ENCODE measurements around the gene CDCA7.
"Not testable (repeated sequence)": the region's sequence is repeated elsewhere in the genome, so short reads cannot be mapped to it uniquely, and the experiment has no call there.

Gene CDCA7

DNA sequence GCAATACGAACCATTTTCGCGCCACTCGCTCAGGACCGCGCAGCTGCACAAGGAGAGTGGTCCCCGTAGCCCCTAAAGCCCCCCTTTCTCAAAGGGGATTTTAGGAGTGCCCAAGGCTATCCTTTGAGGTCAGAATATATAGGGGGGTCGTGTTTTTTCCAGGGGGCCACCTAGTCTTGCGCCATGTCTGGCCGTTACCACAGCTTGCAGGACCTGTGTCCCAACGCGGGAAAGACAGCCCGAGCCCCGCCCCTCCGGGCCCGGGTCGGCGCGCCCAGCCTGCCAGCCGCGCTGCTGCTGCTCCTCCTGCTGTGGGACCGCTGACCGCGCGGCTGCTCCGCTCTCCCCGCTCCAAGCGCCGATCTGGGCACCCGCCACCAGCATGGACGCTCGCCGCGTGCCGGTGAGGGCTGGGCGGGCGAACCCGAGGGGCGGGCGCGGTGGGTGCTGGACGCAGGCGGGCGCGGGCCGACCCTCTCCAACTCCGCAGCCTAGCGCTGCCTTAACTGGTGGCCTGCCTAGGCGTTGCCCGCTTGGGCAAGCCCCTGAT, at the start of gene CDCA7:
Gene CDCA7 (plus strand): TSS at position 291 of the 550 bp plus-strand sequence. CDS start 92 bp downstream, at position 383.
- DNase-seq, result peak; percentile 68

DNA sequence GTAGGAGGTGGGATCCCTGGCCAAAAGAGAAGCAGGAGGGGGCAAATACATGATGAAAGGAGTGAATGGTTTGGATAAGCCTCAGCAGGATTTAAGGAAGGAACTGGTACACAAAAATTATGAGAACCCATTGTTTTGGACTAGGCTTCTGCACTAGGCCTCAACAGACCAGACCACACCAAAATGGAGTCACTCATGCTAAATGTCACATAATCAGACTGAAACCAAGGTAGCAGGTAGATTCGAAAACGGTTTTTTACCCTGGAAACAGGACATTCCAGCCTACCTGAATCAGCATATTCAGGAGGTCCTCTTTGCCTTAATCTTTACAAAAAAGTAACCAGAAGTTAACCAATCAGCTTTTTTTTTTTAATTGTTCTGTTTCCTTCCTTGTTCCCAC, 49.4 kb upstream of the CDCA7 start:
- DNase-seq, result no peak

DNA sequence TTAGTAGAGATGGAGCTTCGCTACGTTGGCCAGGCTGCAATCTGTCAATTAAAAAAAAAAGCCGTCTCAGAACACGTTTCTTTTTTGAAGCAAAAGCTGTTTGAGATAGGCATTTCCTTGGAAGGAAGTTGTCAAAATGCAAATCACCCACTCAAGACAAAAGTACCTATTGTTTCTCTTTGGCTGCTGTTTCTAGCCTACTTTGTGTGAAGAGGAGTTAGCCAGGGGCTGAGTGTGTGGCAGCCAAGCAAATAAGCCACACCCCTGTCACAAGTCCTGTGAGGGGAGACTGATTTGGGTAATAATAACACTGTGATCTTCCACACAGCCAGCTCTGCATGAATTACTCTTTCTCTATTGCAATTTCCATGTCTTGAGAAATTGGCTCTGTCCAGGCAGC, 47.4 kb upstream of the CDCA7 start:
- no peak for DNase-seq

DNA sequence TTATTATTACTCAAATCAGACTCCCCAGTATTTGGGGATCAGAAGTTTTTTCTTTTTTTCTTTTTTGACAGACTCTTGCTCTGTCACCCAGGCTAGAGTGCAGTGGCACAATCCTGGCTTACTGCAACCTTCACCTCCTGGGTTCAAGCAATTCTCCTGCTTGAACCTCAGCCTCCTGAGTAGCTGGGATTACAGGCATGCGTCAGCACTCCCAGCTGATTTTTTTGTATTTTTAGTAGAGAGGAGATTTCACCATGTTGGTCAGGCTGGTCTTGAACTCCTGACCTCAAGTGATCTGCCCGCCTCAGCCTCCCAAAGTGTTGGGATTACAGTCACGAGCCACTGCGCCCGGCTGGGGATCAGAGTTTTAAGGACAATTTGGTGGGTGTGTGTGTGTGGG, 45.3 kb upstream of the CDCA7 start:
- not testable (repeated sequence) for DNase-seq

DNA sequence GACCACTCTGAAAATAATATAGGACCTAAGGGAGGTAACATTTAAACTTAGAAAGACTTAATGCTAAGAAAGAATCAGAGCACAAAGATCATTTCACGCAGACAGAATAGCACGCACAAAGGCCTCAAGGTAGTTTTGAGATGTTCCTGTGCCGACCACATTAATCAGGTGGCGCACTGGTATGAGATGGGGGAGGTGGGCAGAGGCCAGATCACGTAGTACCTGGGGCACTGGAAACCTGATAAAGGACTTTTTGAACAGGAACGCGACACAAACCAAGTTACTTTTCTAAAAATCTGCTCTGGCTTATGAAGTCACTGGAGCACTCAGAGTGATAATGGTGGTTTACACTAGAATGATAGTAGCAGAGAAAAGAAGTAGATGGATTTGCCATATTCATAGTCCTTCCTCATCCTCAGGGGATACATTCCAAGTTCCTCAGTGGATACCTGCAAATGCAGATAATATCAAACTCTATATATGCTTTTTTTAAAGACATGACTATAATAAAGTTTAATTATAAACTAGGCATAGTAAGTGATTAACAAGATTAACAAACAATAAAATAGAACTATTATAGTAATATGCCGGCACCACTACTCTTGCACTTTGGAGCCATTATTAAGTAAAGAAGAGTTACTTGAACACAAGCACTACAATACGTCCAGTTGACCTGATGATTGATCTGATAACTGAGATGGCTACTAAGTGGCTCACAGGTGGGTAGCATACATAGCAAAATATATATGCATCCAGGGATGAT, 42.6 kb upstream of the CDCA7 start:
- no peak for DNase-seq

DNA sequence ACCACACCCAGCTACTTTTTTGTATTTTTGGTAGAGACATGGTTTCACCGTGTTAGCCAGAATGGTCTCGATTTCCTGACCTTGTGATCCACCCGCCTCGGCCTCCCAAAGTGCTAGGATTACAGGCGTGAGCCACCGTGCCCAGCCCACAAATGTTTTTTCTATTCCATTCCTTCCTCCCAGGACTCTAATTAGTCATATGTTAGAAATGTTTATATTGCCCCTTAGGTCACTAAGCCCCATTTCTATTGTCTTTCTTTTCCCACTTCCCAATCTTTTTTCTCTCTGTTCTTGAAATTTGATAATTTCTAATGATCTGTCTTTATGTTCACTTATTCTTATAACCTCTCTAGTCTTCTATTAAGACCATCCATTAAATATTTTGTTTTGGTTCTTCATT, 31.3 kb upstream of the CDCA7 start:
- no peak for DNase-seq

DNA sequence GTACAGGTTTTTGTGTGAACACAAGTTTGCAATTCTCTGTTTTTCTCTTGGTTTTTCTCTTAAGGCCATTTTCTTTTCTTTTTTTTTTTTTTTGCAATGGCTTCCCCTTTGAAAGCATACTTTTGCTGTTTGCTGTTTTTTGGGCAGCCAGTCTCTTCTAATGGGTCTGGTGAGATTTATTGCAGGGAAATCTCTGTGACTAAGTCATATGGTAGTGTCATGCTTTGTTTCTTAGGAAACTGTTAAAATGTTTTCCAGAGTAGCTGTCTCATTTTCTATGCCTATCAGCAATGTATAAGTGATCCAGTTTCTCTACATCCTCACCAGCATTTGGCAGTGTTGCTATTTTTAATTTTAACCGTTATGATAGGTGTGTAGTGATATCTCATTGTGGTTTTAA, 27.9 kb upstream of the CDCA7 start:
- DNase-seq, result no peak

DNA sequence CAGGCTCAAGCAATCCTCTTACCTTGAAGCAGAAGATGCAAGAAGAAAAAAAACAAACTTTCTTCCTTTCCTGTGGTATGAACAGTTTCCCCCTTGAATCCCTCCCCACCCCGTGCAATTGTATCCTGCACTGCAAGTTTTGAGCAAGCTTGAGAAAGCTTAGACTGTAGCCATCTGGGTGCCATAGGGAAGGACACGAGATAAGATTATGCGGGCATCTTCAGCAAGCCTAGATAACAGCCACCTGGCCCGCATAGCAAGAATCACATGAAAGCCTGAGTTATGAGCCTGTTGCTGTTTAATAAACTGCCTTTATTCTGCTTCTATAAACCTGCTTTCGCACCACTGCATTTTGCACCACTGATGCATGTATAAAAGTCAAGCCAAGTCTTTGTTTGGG, 27.3 kb upstream of the CDCA7 start:
- DNase-seq, result no peak

DNA sequence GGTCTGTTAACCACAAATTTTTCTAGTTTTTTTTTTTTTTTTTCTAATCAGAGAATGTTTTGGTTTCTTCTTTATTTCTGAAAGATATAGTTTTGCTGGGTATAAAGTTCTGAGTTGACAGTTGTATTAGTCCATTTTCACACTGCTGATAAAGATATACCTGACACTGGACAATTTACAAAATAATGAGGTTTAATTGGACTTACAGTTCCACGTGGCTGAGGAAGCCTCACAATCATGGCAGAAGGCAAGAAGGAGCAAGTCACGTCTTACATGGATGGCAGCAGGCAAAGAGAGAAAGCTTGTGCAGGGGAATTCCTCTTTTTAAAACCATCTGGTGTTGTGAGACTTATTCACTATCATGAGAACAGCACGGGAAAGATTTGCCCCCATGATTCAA, 21.7 kb upstream of the CDCA7 start:
- not testable (repeated sequence) for DNase-seq

DNA sequence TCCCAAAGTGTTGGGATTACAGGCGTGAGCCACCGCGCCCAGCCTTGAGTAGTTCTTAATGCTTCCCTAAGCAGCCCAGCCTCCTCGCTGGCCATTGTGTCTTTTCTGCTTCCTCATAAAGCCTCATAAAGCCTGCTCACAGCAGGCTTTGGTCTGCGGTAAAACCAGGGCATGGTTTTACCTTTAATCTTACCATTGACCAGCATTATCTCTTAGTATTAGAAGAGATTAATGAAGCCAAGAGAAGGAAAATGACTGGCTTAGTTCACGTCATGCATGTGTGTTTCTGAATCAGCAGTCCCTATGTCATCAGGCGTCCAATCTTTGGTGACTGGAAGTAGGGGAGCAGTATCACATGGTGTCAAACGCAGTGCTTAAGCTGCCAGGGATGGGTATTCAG, 14.9 kb upstream of the CDCA7 start:
- DNase-seq, result no peak

DNA sequence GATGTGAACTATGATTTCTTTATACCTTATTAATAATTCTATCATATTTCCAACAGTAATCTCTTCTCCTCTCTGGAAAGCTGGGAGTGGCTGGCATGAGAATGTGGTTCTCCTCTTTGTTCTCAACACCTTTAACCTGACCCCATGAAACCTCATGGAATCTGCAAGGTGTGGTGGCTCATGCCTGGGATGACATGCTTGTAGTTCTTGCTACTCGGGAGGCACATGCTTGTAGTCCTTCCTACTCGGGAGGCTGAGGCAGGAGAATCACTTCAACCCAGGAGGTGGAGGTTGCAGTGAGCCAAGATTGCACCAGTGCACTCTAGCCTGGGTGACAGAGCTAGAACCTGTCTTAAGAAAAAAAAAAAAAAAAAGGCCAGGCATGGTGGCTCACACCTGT, 10.8 kb upstream of the CDCA7 start:
- DNase-seq, result no peak

DNA sequence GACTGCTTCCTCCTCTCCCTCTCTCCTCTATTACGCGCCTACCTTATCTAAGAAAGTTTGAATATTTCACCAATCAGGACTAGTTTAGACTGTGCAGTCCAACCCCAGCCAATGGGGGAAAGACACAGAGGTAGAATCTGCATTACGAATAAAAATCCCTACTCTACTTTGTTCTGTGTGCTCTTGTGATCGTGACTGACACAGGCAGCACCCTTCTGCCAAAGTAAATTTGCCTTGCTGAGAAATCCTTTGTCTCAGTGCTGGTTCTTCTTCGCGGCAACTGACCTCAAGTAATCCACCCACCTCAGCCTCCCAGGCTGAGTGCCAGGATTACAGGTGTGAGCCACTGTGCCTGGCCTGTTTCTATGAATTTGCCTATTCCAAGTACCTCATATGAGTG, 8.6 kb upstream of the CDCA7 start:
- no peak for DNase-seq

DNA sequence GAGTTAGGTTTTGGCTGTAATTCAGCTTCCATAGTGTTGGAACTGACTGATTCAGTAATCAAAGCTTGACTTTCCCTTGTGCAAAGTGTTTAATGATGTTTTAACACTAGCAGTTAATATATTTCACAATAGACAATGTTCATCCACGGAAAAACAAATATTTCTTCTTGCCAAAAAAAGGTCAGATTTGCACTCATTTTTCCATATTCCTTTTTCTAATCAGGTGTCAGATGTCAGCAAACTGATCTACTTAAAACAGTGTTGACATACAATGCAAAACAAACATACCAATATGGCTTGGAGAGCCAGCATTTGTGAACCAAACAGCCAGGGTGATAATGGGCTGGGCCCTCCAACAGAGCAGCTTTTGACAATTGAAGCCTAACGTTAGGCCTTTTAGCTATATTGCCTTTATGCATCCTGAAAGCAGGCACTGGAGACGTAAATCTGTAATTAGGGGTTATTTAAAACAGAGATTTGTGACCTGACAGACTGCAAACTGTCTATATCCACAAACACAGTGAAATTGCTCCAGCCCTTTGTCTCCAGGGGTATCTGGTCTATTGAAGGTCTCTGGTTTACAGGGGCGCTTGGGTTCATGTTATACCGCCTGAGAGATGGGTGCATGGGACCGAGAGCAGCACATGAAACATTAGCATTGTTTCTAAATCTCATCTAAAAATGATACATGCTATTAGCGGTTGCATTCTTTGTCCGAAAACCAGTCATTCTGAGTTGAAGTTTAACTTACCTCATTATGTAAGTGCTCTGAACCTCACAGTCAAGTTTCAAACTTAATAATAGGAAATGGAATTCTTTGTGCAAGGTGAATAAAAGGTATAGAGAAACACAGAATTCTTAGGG, 7.1 kb upstream of the CDCA7 start:
- DNase-seq, result no peak

DNA sequence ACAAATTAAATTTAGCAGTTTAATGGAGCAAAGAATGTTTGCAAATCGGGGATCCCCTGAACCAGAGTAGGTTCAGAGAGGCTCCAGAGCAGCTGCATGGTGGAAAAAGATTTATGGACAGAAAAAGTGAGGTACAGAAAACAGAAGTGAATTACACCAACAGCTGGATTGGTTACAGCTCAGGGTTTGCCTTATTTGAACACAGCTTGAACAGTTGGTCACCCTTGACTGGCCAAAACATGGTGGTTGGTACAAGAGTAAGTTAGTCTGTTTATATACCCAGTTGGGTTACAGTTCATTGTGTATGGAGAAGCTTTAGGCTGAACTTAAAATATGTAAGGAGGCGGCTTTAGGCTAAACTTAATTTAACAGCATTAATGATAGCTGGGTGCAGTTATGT, 5.4 kb upstream of the CDCA7 start:
- no peak for DNase-seq

DNA sequence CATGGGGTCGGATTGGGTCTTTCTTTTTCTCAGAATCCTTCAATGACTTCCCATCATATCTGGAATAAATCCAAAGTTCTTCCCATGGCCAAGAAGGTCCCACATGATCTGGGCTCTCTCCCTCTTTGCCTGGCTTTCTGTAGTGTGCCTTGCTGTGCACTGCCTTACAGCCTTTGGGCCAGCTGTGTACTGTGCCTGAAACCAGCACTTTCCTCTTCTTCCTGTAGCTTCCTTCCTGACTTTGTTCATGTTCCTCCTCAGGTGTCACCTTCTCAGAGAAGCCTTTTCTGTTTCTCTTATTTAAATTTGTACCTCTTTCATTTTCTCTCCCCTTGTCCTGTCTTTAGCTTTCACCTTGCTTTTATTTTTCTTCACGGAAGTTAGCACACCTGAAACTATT, 4.3 kb upstream of the CDCA7 start:
- DNase-seq, result no peak

DNA sequence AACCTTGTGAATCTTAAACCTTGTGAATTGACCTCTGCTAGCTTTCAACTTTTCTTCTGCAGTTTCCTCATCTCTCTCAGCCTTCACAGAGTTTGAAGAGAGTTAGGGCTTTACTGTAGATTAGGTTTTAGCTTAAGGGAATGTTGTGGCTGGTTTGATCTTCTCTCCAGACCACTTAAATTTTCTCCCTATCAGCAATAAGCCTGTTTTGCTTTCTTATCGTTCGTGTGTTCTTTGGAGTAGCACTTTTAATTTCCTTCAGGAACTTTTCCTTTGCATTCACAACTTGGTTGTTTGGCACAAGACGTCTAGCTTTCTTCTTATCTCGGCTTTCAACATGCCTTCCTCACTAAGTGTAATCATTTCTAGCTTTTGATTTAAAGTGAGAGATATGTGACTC, 2.8 kb upstream of the CDCA7 start:
- no peak for DNase-seq

DNA sequence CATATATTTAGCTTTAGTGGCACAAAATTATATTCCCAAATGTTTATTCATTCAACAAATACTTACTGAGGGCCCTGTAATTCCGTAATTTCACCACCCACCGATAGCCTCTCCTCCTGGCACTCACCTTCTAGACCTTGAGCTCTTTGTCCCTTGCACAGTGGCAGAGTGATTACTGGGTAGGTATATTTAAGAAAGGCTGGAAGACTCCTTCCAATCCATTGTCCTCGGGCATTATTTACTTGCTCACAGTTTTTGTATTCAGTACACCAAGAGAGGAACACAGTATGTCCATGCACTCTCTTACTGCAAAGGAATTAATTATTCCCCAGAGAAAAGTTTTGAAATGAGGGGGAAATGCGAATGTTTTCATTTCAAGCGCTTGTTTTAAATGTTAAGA, 1.1 kb upstream of the CDCA7 start:
- no peak for DNase-seq

DNA sequence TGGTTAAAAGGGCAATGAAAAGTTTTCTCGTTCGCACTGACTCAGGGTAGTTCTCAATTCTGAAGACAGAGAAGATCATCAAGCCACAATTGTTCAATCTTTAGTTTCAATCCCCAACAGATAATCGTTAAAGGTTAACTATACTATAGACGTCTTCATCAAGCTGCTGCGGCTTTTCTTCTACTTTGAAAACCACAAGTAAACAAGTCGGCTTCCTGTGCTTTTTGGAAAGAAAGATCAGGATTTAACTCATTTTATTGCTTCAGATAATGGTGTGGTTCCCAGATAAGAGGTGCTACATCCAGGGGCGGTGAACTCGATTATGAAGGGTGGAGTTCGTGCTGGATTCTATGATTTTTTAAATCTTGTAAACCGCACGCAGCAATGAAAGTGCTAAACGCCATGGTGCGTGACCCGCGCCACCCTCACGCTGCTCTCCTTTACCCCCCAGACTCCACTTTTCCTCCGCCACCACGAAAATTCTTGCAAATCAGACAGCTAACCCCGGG, 545 bp upstream of the CDCA7 start:
- peak; percentile 75 for DNase-seq

DNA sequence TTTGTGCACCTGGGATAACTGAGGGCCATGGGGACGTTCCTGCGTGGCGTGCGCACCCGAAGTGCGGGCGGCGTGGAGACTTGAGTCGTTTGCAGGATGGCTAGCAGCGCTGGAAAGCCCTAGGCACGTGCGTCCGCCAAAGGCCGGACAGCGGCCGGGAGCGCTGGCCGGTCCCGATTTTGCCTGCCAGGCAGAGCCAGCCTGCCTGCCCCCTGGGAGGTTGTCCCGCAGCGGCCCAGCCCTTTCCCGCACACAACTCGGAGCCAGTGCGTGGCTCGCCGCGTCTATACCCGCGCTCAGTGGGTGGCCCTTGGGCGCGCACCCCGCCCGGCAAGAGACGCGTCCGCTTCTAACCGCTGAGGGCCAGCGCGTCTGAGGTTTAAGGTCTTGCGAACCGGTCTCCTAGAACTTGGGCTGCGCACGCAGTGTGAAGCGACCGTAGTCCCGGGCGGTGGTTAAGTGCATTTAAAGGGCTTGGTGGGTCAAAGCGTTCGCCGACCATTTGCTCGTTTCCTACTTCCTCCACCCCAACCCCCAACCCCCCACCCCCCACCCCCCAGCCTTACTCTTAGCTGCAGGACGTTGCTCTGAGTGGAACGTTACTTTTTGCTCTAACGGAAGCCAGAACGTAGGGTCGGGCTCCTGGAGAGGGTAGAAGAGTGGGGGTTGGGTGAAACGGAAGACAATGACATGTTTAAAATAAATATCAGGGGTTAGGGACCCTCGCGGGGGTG, 627 bp downstream of the CDCA7 start:
- DNase-seq, result no peak

DNA sequence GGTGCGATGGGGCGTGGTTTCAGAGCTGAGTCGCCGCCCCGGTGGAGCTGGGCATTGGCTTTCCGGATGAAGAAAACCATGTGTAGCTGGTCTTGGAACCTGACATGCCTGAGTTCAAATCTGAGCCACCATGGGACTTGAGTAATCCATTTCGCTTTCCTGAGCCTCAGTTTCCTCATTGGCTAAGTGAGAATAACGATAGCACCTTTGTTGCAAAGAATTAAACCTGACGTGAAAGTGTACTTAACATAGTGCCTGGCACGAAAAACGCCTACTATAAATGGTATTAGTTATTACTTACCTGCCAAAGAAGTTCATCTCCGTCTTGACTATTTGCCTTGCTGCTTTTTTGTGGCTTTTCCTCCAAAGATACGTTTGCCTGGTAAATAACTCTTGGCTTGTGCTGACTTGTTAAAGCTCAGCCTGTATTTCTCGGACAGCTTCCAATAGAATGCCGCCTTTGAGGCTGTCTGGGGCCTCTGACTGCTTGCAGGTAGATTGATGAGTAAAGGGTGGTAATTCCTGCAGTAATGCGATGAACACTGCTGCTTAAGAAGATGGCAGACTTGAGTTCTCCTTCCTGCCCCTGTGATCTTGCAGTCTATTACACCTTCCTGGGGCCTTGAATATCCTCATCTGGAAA, 1.3 kb downstream of the CDCA7 start:
- no peak for DNase-seq

DNA sequence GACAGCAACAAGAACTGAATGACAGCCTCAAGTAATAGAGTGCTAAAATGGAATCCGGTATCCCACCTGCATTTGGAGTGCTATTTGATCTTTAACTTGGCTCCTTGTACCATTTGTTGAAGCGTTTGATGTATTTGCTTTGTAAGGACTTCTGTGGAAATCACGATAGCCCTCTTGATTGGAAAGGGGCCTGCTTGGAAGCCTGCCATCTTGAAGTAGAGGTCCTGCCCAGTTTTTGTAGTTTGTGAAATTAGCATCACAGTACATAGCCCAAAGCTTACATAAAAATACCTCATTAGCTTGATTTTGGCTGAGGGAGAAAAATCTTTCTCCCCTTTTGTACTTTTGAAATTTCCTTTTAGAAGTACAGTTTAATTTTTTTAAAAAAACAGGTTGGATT, 2.7 kb downstream of the CDCA7 start:
- no peak for DNase-seq

DNA sequence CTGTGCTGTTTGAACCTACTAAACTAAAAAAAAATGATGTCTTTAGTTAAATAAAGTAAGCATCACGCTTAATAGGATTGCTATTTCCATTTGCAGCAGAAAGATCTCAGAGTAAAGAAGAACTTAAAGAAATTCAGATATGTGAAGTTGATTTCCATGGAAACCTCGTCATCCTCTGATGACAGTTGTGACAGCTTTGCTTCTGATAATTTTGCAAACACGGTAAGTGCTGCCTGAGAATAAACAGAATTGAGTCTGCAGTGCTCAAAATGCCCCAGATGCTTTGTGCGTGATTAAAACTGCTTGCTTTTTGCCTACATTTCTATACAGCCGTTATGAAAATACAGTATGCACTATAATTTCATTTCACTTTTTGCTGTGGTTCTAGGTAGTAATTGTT, 3.9 kb downstream of the CDCA7 start:
- no peak for DNase-seq

DNA sequence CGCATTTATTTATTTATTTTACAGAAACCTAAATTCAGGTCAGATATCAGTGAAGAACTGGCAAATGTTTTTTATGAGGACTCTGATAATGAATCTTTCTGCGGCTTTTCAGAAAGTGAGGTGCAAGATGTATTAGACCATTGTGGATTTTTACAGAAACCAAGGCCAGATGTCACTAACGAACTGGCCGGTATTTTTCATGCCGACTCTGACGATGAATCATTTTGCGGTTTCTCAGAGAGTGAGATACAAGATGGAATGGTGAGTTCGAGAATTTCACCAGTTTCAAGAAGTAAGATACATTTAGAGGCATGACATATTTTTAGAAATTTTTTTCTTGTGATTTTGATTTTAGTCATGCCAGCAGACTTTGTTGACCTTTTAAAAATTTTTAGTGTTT, 4.6 kb downstream of the CDCA7 start:
- no peak for DNase-seq
